CD4-positive, alpha-beta memory T cell (primary cell): ENCODE measurements around the gene ATP8B4. TPM values are rescaled to one million over a fixed set of nuclear protein-coding genes. Genes with fewer than 3 reads are reported as not detected.
A peak's percentile ranks its signal among the peaks of the same experiment; 100 is the strongest.

Experiments used
- CTCF ChIA-PET: fragments of 350-600 bp; sonication (Branson Sonifier 250); formaldehyde crosslinking; loops from one replicate; lab custom pipeline; 2021; ENCODE audit warnings: inconsistent platforms; ENCODE audit not compliant: partially characterized antibody; lab: Charles Lee
- POLR2A ChIA-PET: fragments of 350-600 bp; sonication (Branson Sonifier 250); formaldehyde crosslinking; loops from one replicate; lab custom pipeline; 2021; ENCODE audit not compliant: partially characterized antibody; lab: Charles Lee
- DNase-seq, 5 donors: peaks; one replicate each; pipeline versions ENCODE4 v3.0.0 to v3.0.0-alpha.2; 2020 to 2022; ENCODE audit warnings: mixed read lengths in 1 of 5
- H3K27ac ChIP-seq: one replicate; pipeline ENCODE4 v1.7.0; 2013; ENCODE audit warnings: low read depth, low read length
- H3K27me3 ChIP-seq: 2 replicates; pipeline ENCODE4 v1.7.0; 2013; ENCODE audit warnings: mild to moderate bottlenecking, low read length, moderate library complexity; ENCODE audit not compliant: insufficient read depth
- H3K36me3 ChIP-seq: 2 replicates; pipeline ENCODE4 v1.7.0; 2013; ENCODE audit warnings: mild to moderate bottlenecking, low read length, moderate library complexity; ENCODE audit not compliant: insufficient read depth
- H3K4me1 ChIP-seq: 2 replicates; pipeline ENCODE4 v1.7.0; 2013; ENCODE audit warnings: mild to moderate bottlenecking, low read length, moderate library complexity; ENCODE audit not compliant: insufficient read depth
- H3K4me3 ChIP-seq, 2 donors: one replicate each; pipeline ENCODE4 v1.7.0; 2013; ENCODE audit warnings: low read length in 2 of 2, mild to moderate bottlenecking in 1 of 2
- H3K9me3 ChIP-seq, 2 donors: one replicate each; pipeline ENCODE4 v1.7.0; 2013; ENCODE audit warnings: low read length in 2 of 2, control low read depth in 1 of 2; ENCODE audit not compliant: control insufficient read depth in 1 of 2
- H3K27ac Mint-ChIP-seq, 7 donors: one replicate each; pipeline ENCODE4 v1.8.0; 2020 to 2021; ENCODE audit warnings: mixed read lengths in 7 of 7, mild to moderate bottlenecking in 6 of 7, inconsistent platforms in 3 of 7, moderate library complexity in 3 of 7
- H3K27me3 Mint-ChIP-seq, 2 donors: one replicate each; pipeline ENCODE4 v1.8.0; 2020 to 2021; ENCODE audit warnings: mixed read lengths in 2 of 2
- H3K36me3 Mint-ChIP-seq, 2 donors: one replicate each; pipeline ENCODE4 v1.8.0; 2020 to 2021; ENCODE audit warnings: mixed read lengths in 2 of 2, inconsistent platforms in 1 of 2, mild to moderate bottlenecking in 1 of 2
- H3K4me1 Mint-ChIP-seq, 4 donors: one replicate each; pipeline ENCODE4 v1.8.0; 2020 to 2021; ENCODE audit warnings: mixed read lengths in 4 of 4, mild to moderate bottlenecking in 1 of 4
- H3K4me3 Mint-ChIP-seq, 8 donors: one replicate each; pipeline ENCODE4 v1.8.0; 2020 to 2021; ENCODE audit warnings: mixed read lengths in 8 of 8, mild to moderate bottlenecking in 7 of 8, moderate library complexity in 6 of 8, inconsistent platforms in 3 of 8
- H3K9me3 Mint-ChIP-seq, 8 donors: one replicate each; pipeline ENCODE4 v1.8.0; 2020 to 2021; ENCODE audit warnings: mixed read lengths in 8 of 8, mild to moderate bottlenecking in 5 of 8, inconsistent platforms in 3 of 8, moderate library complexity in 1 of 8
- intact Hi-C: fragments of 100-400 bp; cut with micrococcal nuclease; formaldehyde crosslinking; loops from one replicate; pipeline ENCODE4 v1.15.1; 2023
- polyA plus RNA-seq, 2 donors: library from polyadenylated mRNA; unstranded; fragments of 300-500 nt; fragmentation: Illumina TruSeq; gene quantifications; one replicate each; pipeline ENCODE4 v1.2.3, GENCODE V29; 2021
- total RNA-seq, 2 experiments: library from RNA; stranded (reverse); gene quantifications; one replicate each; pipeline ENCODE4 v1.2.3, GENCODE V29; 2021

Gene ATP8B4
- total RNA-seq: under 1 TPM; 0.44 to 0.67 TPM
- under 1 TPM in 1 of 2 donors, not detected in 1; 0.11 TPM for polyA plus RNA-seq

GRCh38 chr15:50119063-50120040 lies at the start of gene ATP8B4:
TSS of gene ATP8B4 (minus strand) at chr15:50119233. CDS start at chr15:50106966, 12,267 bp downstream.
- H3K9me3 Mint-ChIP-seq: peaks cover 1 to 23% (median 8%) of the 10 kb centered on the region in 8 donors

GRCh38 chr15:50168379-50168778 lies 49.3 kb upstream of the ATP8B4 start:
- intact Hi-C loops: no loop called here
- Histone ChIP-seq H3K27ac (no peak overlapping the region), H3K4me3 (no peak overlapping the region), H3K27me3 (no peaks in the 10 kb centered on the region), H3K4me1 (no peaks in the 10 kb centered on the region), H3K9me3 (no peaks in the 10 kb centered on the region), H3K36me3 (no peaks in the 10 kb centered on the region)
- POLR2A ChIA-PET: no interaction called here
- H3K27me3 Mint-ChIP-seq: peaks cover 12 to 14% of the 10 kb centered on the region in 2 donors
- no peak overlapping the region for H3K27ac Mint-ChIP-seq
- CTCF ChIA-PET: no interaction called here
- no peak overlapping the region for H3K4me3 Mint-ChIP-seq
- peaks cover 0 to 8% (median 5%) of the 10 kb centered on the region in 8 donors for H3K9me3 Mint-ChIP-seq
- DNase-seq: no peak
- H3K4me1 Mint-ChIP-seq: no peaks in the 10 kb centered on the region
- H3K36me3 Mint-ChIP-seq: no peaks in the 10 kb centered on the region

More at GRCh38 chr15:50119063-50120040, at the start of gene ATP8B4:
- Mint-ChIP-seq H3K27ac (peak within 1 kb of the TSS in 2 of 7 donors; percentile 15 to 28), H3K4me3 (no peak within 1 kb of the TSS), H3K27me3 (peaks cover 2 to 6% of the 10 kb centered on the region in 2 donors), H3K36me3 (no peaks in the 10 kb centered on the region), H3K4me1 (peaks cover 0 to 9% (median 7%) of the 10 kb centered on the region in 4 donors)
- no peak within 1 kb of the TSS for H3K27ac ChIP-seq
- POLR2A ChIA-PET: no interaction called here
- no peak for DNase-seq
- H3K4me1 ChIP-seq: no peaks in the 10 kb centered on the region
- no peaks in the 10 kb centered on the region for H3K9me3 ChIP-seq
- H3K36me3 ChIP-seq: no peaks in the 10 kb centered on the region
- CTCF ChIA-PET: no interaction called here
- no peak within 1 kb of the TSS for H3K4me3 ChIP-seq
- H3K27me3 ChIP-seq: no peaks in the 10 kb centered on the region
- intact Hi-C loops: no loop called here

GRCh38 chr15:50167110-50167509 lies 48.1 kb upstream of the ATP8B4 start:
- DNase-seq: no peak
- peaks cover 12 to 14% of the 10 kb centered on the region in 2 donors for H3K27me3 Mint-ChIP-seq
- H3K9me3 Mint-ChIP-seq: peaks cover 0 to 8% (median 4%) of the 10 kb centered on the region in 8 donors
- H3K4me1 Mint-ChIP-seq: no peaks in the 10 kb centered on the region
- intact Hi-C loops: no loop called here
- Histone ChIP-seq H3K27me3 (no peaks in the 10 kb centered on the region), H3K9me3 (no peaks in the 10 kb centered on the region), H3K27ac (no peak overlapping the region), H3K36me3 (no peaks in the 10 kb centered on the region), H3K4me3 (no peak overlapping the region), H3K4me1 (no peaks in the 10 kb centered on the region)
- CTCF ChIA-PET: no interaction called here
- POLR2A ChIA-PET: no interaction called here
- no peak overlapping the region for H3K4me3 Mint-ChIP-seq
- no peaks in the 10 kb centered on the region for H3K36me3 Mint-ChIP-seq
- H3K27ac Mint-ChIP-seq: no peak overlapping the region

- intact Hi-C loops: no loop called here
- H3K27ac Mint-ChIP-seq: no peak overlapping the region
- H3K36me3 Mint-ChIP-seq: no peaks in the 10 kb centered on the region
- DNase-seq: no peak
- no peak overlapping the region for H3K4me3 ChIP-seq
- peaks cover 12 to 18% of the 10 kb centered on the region in 2 donors for H3K27me3 Mint-ChIP-seq
- no peaks in the 10 kb centered on the region for H3K36me3 ChIP-seq
- H3K27ac ChIP-seq: no peak overlapping the region
- no peaks in the 10 kb centered on the region for H3K4me1 ChIP-seq
- ChIA-PET CTCF (no interaction called here), POLR2A (no interaction called here)
- H3K27me3 ChIP-seq: no peaks in the 10 kb centered on the region
- no peaks in the 10 kb centered on the region for H3K9me3 Mint-ChIP-seq
- no peak overlapping the region for H3K4me3 Mint-ChIP-seq
- no peaks in the 10 kb centered on the region for H3K9me3 ChIP-seq
- no peaks in the 10 kb centered on the region for H3K4me1 Mint-ChIP-seq
These were observed 47.2 kb upstream of the ATP8B4 start for GRCh38 chr15:50166216-50166615.

- DNase-seq: no peak
- Histone ChIP-seq H3K27ac (no peak overlapping the region), H3K4me1 (no peaks in the 10 kb centered on the region), H3K36me3 (no peaks in the 10 kb centered on the region), H3K27me3 (no peaks in the 10 kb centered on the region), H3K4me3 (no peak overlapping the region), H3K9me3 (no peaks in the 10 kb centered on the region)
- Mint-ChIP-seq H3K4me1 (no peaks in the 10 kb centered on the region), H3K27ac (no peak overlapping the region), H3K4me3 (no peak overlapping the region), H3K36me3 (no peaks in the 10 kb centered on the region), H3K9me3 (peaks cover 0 to 5% (median 0%) of the 10 kb centered on the region in 8 donors), H3K27me3 (peaks cover 10 to 19% of the 10 kb centered on the region in 2 donors)
- POLR2A ChIA-PET: no interaction called here
- intact Hi-C loops: no loop called here
- CTCF ChIA-PET: no interaction called here
These were observed 45.4 kb upstream of the ATP8B4 start for GRCh38 chr15:50164458-50164857.

GRCh38 chr15:50163719-50164410 lies 44.8 kb upstream of the ATP8B4 start:
- Histone ChIP-seq H3K4me1 (no peaks in the 10 kb centered on the region), H3K27me3 (no peaks in the 10 kb centered on the region), H3K9me3 (no peaks in the 10 kb centered on the region), H3K4me3 (no peak overlapping the region), H3K36me3 (no peaks in the 10 kb centered on the region), H3K27ac (no peak overlapping the region)
- CTCF ChIA-PET: no interaction called here
- POLR2A ChIA-PET: no interaction called here
- H3K4me3 Mint-ChIP-seq: no peak overlapping the region
- H3K9me3 Mint-ChIP-seq: peaks cover 0 to 10% (median 5%) of the 10 kb centered on the region in 8 donors
- H3K27ac Mint-ChIP-seq: no peak overlapping the region
- intact Hi-C loops: no loop called here
- H3K4me1 Mint-ChIP-seq: no peaks in the 10 kb centered on the region
- no peaks in the 10 kb centered on the region for H3K36me3 Mint-ChIP-seq
- peaks cover 10 to 19% of the 10 kb centered on the region in 2 donors for H3K27me3 Mint-ChIP-seq
- no peak for DNase-seq
